Spinal cord (tissue), 10 donors: Measurements from ENCODE around the gene RBCK1. TPM values are rescaled to one million over a fixed set of nuclear protein-coding genes. Genes with fewer than 3 reads are reported as not detected.

Source experiments
- DNase-seq, 6 donors: peaks; one replicate each; pipeline versions ENCODE4 v3.0.0 to v3.0.0-alpha.2; 2013 to 2015; ENCODE audit warnings: low spot score in 6 of 6, low read depth in 4 of 6
- H3K27ac ChIP-seq: one replicate; pipeline ENCODE4 v1.5.1; 2013; ENCODE audit warnings: low read depth, low read length, control low read depth
- H3K27me3 ChIP-seq: one replicate; pipeline ENCODE4 v1.6.1; 2013; ENCODE audit warnings: low read length; ENCODE audit not compliant: control insufficient read depth, insufficient read depth
- H3K36me3 ChIP-seq: one replicate; pipeline ENCODE4 v1.6.1; 2013; ENCODE audit warnings: low read length; ENCODE audit not compliant: control insufficient read depth, insufficient read depth
- H3K4me1 ChIP-seq: one replicate; pipeline ENCODE4 v1.6.1; 2013; ENCODE audit warnings: low read length; ENCODE audit not compliant: control insufficient read depth, insufficient read depth
- H3K4me3 ChIP-seq: one replicate; pipeline ENCODE4 v1.5.1; 2013; ENCODE audit warnings: low read depth, low read length, control low read depth
- H3K9me3 ChIP-seq: one replicate; pipeline ENCODE4 v1.6.1; 2013; ENCODE audit warnings: low read length; ENCODE audit not compliant: control insufficient read depth, insufficient read depth
- WGBS: methylation state at CpG from one replicate; pipeline ENCODE4 v1.1.5; 2013; ENCODE audit warnings: missing lambda C conversion rate; ENCODE audit not compliant: insufficient coverage; 5-methylcytosine and 5-hydroxymethylcytosine counted together
- polyA plus RNA-seq, 2 donors: library from polyadenylated mRNA; unstranded; fragments of 120-200 nt; gene quantifications; one replicate each; pipeline ENCODE4 v1.2.1, GENCODE V29; 2013; ENCODE audit not compliant: insufficient read length in 2 of 2
- total RNA-seq, 2 donors: library from RNA; depleted of rRNA in 1 of 2; stranded (reverse); fragments of 120-200 nt in 1 of 2; fragments of >200 nt in 1 of 2; gene quantifications; one replicate each; pipeline versions ENCODE4 v1.2.3 to v1.2.4, GENCODE V29; 2013 to 2014
- donor health status: healthy.

Gene RBCK1
- total and polyA plus RNA-seq, 4 donors = 22.5 to 106 (median 63.1) TPM

DNA sequence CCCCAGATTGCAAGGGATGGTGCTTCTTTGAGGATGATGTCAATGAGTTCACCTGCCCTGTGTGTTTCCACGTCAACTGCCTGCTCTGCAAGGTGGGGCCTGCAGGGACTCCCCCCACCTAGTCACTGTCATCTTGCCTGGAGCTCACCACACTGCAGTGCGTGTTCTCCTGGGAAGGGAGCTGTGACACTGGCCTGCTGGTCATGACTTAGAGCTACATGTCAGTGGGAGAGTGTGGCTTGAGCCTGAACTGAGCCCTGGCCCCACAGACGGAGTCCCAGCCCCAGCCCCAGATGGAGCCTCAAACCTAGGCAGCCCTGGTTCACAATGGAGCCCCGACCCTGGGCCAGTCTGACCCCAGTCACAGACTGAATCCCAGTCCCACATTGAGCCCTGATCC lies 19.3 kb downstream of the RBCK1 start:
- peaks cover 3% of the 10 kb centered on the region for H3K4me1 ChIP-seq
- no peak for DNase-seq
- no peaks in the 10 kb centered on the region for H3K9me3 ChIP-seq
- no peak overlapping the region for H3K27ac ChIP-seq
- no peaks in the 10 kb centered on the region for H3K27me3 ChIP-seq
- peaks cover 76% of the 10 kb centered on the region for H3K36me3 ChIP-seq
- WGBS = 77% methylated on average over 4 of the region's 4 CpGs
- no peak overlapping the region for H3K4me3 ChIP-seq

GRCh38 chr20:427849-428657 lies 20.0 kb downstream of the RBCK1 start:
- Histone ChIP-seq H3K27me3 (no peaks in the 10 kb centered on the region), H3K27ac (no peak overlapping the region), H3K4me1 (peaks cover 3% of the 10 kb centered on the region), H3K9me3 (no peaks in the 10 kb centered on the region), H3K4me3 (no peak overlapping the region), H3K36me3 (peaks cover 76% of the 10 kb centered on the region)
- WGBS = 92% methylated on average over 13 of the region's 14 CpGs
- DNase-seq = no peak

GRCh38 chr20:428658-429200 lies 20.6 kb downstream of the RBCK1 start:
- Histone ChIP-seq H3K27ac (no peak overlapping the region), H3K4me3 (no peak overlapping the region), H3K36me3 (peaks cover 76% of the 10 kb centered on the region), H3K27me3 (no peaks in the 10 kb centered on the region), H3K4me1 (peaks cover 3% of the 10 kb centered on the region), H3K9me3 (no peaks in the 10 kb centered on the region)
- no peak for DNase-seq
- 93% methylated on average over 11 of the region's 14 CpGs for WGBS

- no peak for DNase-seq
- no peak overlapping the region for H3K27ac ChIP-seq
- peaks cover 74% of the 10 kb centered on the region for H3K36me3 ChIP-seq
- 86% methylated on average over 21 of the region's 21 CpGs for WGBS
- no peak overlapping the region for H3K4me3 ChIP-seq
- no peaks in the 10 kb centered on the region for H3K9me3 ChIP-seq
- no peaks in the 10 kb centered on the region for H3K27me3 ChIP-seq
- peaks cover 3% of the 10 kb centered on the region for H3K4me1 ChIP-seq
Measured at GRCh38 chr20:430091-430999, 22.2 kb downstream of the RBCK1 start.

- Histone ChIP-seq H3K27me3 (no peaks in the 10 kb centered on the region), H3K4me3 (no peak overlapping the region), H3K36me3 (peaks cover 83% of the 10 kb centered on the region), H3K4me1 (peaks cover 3% of the 10 kb centered on the region), H3K9me3 (no peaks in the 10 kb centered on the region), H3K27ac (no peak overlapping the region)
- peak; percentile 31 to 91 (median 55) for DNase-seq
- WGBS = 59% methylated on average over 13 of the region's 17 CpGs
Measured at GRCh38 chr20:431012-431904, 23.2 kb downstream of the RBCK1 start.

- Histone ChIP-seq H3K27ac (no peak overlapping the region), H3K36me3 (peaks cover 89% of the 10 kb centered on the region), H3K4me1 (peaks cover 3% of the 10 kb centered on the region), H3K4me3 (no peak overlapping the region), H3K27me3 (no peaks in the 10 kb centered on the region), H3K9me3 (no peaks in the 10 kb centered on the region)
- no peak for DNase-seq
- 95% methylated on average over 13 of the region's 13 CpGs for WGBS
Measured at GRCh38 chr20:432208-432607, 24.1 kb downstream of the RBCK1 start.

DNA sequence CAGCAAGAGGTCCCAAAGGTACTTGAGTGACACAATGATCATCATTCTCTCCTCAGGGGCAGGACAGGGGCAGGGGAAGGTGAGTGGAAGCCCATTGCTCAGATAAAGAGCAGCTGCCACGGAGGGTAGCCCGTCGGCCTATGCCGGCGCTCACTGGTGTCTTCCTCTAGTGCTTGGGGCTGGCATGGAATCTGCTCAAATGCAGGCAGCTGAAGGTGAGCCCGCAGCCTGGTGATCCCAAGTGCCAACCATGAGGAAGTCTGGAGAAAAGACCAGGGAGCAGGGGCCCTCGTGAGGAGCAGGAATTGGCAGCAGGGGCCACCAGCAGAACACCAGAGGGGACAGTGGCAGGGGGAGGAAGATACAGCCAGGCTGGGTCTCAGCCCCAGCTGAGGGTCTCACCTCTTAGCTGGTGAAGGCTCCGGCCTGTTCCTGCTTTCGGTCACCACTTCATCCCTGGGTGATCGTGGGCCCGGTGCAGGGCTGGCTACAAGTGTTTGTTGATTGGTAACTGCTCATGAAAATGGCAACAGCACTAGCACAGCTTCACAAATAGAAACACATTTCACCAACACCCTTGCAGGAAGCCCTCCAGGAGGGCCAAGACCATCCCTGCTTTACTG lies 24.7 kb downstream of the RBCK1 start:
- Histone ChIP-seq H3K36me3 (peaks cover 87% of the 10 kb centered on the region), H3K27me3 (no peaks in the 10 kb centered on the region), H3K9me3 (no peaks in the 10 kb centered on the region), H3K27ac (no peak overlapping the region), H3K4me1 (peaks cover 3% of the 10 kb centered on the region), H3K4me3 (no peak overlapping the region)
- WGBS = 89% methylated on average over 8 of the region's 11 CpGs
- DNase-seq = no peak

DNA sequence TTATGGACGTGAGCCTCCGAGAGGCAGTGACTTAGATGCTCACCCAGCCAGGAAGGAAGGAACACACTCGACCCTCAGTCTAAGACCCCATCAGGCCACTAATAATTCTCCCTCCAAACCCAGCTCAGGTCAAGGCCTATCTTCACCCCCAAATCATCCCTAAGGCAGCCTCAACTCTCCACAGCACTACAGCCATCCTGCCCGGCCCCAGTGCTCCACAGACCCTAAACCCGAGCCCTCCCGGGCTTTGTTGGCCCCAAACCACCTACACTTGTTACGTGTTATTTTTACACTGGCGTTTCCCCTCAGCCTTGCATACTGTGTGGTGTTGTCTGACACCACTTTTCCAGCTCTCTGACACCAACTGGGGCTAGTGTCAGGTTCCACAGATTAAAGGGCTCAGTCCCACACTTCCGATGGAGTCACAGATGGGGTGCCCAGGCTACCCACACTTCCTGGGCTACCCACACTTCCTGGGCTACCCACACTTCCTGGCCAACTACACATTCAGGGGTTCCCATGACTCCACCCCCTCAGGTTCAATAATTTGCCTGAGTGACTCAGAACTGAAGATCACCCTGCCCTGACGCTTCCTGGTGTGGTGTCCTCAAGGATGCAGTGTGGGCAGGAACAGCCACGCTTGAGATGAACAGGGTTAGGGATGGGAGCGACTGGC lies 25.3 kb downstream of the RBCK1 start:
- WGBS = 89% methylated on average over 10 of the region's 12 CpGs
- no peak overlapping the region for H3K27ac ChIP-seq
- no peaks in the 10 kb centered on the region for H3K9me3 ChIP-seq
- peaks cover 3% of the 10 kb centered on the region for H3K4me1 ChIP-seq
- no peak overlapping the region for H3K4me3 ChIP-seq
- H3K27me3 ChIP-seq = no peaks in the 10 kb centered on the region
- no peak for DNase-seq
- peaks cover 87% of the 10 kb centered on the region for H3K36me3 ChIP-seq
